Fibroblast of skin of abdomen (primary cell): ENCODE data around the gene MRPL40.
"Not testable (repeated sequence)": the region's sequence is repeated elsewhere in the genome, so short reads cannot be mapped to it uniquely, and the experiment has no call there.

Source experiments
- DNase-seq: peaks from one replicate; pipeline ENCODE4 v3.0.0-alpha.2; 2013

The MRPL40 gene

GRCh38 chr22:19442166-19442565 is 9.8 kb downstream of the MRPL40 start:
- no peak for DNase-seq

GRCh38 chr22:19443544-19444211 is 11.3 kb downstream of the MRPL40 start:
- DNase-seq = no peak

GRCh38 chr22:19445279-19445982 is 13.1 kb downstream of the MRPL40 start:
- not testable (repeated sequence) for DNase-seq

DNA sequence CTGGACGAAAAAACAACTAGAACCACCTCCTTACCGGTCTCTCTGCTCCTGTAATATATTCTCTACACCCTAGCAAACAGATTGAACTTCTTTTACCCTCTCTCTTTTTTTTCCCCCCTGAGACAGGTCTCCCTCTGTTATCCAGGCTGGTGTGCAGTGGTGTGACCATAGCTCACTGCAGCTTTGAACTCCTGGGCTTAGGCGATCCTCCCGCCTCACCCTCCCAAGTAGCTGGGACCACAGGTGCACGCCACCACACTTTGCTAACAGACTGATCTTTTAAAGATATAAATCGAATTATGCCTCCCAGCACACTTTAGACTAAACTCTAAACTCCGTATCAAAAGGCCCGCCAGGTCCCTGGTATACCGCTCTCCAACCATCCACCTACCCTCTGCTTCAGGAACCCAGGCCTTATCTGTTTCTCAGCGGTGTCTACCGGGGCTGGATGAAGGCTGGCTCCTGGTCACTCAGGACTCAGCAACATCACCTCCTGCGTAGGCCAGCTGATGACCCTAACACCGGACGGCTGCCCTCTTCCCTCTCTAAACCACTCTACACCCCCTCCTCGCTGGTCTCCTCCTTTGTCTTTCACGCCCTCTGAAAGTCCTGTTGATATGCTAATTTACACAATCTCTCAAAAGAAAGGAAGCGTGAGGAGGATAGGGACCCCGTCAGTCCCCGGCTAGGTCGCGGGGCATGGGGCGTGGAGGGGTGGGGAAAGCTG is 14.4 kb downstream of the MRPL40 start:
- no peak for DNase-seq

DNA sequence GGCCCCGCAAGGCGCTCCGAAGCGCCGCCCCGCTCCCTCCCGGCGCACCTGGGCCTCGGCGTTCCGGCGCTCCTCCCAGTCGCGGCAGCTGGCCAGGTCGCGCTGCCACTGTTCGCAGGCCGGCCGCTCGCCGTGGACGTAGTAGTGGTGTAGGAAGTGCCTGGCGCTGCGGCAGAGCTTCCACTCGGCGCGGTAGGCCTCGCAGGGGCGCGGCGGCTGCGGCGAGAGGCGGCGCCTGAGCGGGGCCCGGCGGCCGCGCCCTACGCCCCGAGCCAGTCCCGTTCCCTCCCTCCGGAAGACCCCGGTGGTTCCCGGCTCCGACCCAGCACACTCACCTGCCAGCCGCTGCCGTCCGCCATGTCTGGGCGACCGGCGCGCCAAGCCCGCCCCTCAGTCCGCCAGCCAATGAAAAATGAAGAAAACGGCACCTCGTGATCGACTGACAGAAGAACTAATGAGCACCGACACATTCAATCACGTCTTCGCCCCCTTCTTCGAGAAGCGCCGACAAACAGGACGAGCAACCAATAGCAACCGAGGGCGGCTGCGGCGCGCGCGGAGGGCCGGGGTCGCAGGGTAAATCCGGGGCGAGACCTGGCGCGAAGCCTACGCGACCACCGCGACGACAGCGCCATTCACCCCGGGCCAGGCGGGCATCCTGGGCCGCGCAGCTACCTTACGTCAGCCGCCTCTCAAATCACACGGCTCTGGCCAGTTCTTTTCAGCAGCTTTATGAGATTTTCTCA is 15.2 kb downstream of the MRPL40 start, which contains the start of gene C22orf39:
C22orf39 (minus strand) TSS at position 382 of the 746 bp plus-strand sequence; CDS start at position 359, 23 bp downstream.
- peak; percentile 92 for DNase-seq

DNA sequence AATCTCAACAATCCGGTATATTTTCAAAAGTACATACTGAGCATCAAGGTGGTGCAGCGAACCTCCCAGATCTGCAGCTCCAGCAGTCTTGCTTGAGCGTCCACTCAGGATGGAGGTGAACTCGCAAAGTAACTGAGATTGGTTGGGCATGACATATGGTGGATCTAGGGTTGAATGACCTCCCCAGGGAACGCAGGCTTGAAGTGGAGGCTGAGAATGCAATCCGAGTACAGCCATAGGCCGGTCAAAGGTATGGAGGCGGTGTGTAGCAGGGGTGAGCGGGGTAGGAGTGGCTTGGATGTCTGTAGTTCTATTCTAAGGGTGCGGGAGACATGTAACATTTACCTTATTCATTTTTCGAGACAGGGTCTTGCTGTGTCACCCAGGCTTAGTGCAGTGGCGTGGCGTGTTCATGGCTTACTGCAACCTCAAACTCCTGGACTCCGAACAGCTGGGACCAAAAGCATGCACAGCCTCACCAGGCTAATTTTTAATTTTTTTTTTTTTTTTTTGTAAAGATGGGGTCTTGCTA is 15.8 kb downstream of the MRPL40 start:
- peak; percentile 55 for DNase-seq

DNA sequence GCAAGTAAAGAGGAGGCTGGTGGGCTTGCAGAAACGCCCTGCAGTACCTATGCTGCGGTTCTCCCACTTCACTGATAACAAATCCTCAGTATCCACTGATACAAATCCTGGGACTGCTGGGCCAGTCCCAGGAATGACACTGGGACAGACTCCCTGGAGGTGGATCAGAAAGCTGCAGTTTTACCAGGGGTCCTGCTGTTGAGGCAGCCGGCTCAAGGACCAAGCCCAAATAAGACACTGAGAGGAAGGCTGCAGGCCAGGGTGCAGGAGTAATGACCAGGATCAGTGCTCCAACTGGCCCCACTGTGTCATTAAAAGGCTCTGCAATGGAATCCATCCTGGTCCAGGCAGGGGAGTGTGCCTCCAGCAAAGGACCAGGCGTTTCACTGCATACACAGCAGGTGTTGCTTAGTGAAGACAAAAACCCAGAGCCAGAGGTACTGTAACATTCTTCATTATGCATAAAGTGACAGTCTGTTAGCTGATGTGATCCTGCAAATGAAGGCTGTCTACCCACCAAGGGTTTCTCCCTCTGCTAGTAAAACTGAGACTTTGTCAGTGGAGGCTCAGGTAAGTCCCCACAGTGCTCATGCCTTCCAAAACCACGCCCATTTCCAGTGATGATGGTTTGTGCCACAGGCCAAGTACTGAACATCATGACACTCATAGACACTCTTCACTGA is 16.5 kb downstream of the MRPL40 start:
- no peak for DNase-seq

DNA sequence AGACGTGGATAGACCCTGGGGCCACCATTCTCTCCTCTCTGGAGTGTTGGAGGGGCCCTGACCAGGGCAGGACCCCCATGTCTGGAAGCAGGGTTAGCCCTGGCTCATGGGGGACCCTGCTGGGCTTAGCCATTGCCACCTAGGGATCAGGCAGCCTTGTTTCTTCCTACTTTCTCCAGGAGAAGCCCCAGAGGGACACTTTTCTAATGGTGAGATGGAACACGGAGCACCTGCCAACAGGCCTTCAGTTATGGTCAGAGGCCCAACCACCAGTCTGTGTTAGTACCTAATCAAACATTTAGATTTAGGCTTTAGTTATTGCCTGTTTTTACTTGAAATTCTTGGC is 17.1 kb downstream of the MRPL40 start:
- no peak for DNase-seq

- DNase-seq = no peak
Observed at GRCh38 chr22:19450363-19451175, 18.2 kb downstream of the MRPL40 start.

GRCh38 chr22:19451570-19451969 is 19.2 kb downstream of the MRPL40 start:
- DNase-seq = no peak

- DNase-seq = no peak
Observed at GRCh38 chr22:19453718-19454117, 21.4 kb downstream of the MRPL40 start.

DNA sequence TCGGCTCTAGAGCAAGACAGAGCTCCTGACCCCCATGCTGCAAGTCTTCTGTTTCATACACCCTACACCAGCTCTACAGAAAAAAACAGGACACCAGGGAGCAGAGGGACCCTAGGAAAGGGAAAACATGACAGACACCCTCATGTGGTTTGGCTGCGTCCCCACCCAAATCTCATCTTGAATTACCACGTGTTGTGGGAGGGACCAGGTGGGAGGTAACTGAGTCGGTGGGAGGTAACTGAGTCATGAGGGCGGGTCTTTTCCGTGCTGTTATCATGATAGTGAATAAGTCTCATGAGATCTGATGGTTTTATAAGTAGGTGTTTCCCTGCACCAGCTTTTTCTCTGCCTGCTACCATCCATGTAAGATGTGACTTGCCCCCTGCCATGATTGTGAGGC is 21.8 kb downstream of the MRPL40 start:
- DNase-seq = no peak

- DNase-seq = no peak
Observed at GRCh38 chr22:19455033-19455432, 22.7 kb downstream of the MRPL40 start.

GRCh38 chr22:19455585-19456370 is 23.4 kb downstream of the MRPL40 start:
- no peak for DNase-seq

GRCh38 chr22:19456541-19456940 is 24.2 kb downstream of the MRPL40 start:
- no peak for DNase-seq

DNA sequence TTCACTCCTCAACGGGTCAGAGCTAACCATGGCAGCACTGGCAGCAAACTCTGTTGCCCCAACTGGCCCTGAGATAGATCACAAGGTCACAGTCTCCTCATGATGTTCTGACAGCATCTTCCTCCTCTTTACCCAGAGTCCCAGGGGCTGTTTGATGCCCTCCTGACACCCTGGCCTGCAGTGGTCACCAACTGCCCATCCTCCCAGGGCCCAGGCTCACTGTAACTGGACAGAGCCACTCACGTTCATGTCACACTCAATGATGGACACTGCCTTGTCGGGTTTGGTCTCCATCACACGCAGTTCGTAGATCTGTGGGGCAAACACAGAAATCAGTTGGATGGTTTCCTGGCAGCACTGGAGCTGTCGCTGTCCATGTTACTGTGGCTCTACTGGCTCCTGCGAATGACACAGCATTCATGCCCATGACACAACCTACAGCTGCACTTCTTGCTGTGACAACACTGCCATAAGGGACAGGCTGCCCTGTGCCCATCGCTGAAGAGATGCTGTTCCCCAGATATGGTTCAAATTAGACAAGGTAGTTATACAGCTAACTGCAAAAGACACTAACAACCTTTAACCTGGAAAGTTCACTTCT is 25.6 kb downstream of the MRPL40 start:
- no peak for DNase-seq

GRCh38 chr22:19460036-19460435 is 27.7 kb downstream of the MRPL40 start:
- DNase-seq = no peak

DNA sequence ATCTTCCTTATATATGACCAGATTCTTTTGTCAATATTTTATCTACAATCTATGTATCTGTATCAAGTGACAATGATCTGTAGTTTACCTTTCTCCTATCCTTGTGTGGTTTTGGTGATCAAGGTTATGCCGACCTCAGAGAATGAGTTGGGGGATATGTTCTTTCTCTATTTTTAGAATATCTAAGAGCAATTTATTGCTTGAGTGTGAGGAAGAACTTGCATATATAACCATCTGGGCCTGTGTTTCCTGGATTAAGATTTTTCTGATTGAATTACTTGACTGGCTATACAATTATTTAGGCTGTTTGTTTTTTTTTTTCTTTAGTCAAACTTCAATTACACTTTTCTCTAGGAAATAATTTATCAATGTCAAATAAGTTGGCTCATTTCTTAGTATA is 29.2 kb downstream of the MRPL40 start:
- no peak for DNase-seq

DNA sequence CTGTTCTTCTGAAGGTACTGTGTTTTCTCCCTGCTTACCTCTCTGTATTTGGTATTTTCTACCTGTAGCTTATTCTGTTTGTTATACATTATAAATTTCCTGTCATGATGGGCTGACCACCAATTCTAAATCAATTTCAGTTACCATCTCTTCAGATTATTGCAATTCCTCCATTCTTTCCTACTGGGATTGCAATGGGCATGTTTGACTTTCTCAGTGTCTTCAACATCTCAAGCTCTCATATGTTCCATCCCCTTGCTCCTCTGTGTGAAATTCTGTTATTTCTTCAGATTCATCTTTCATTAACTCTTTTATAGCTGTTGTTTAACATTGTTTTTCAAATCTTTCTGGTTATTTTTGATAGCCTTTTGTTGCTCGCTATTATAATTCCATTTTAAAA is 30.7 kb downstream of the MRPL40 start:
- DNase-seq = no peak
